IPS-18c (cell line): Measurements from ENCODE around the gene ANKRD23.

Experiments
- H3K4me3 ChIP-seq: 2 replicates; pipeline ENCODE4 v1.7.0; 2013; ENCODE audit warnings: low read depth, mild to moderate bottlenecking, low read length, moderate library complexity; ENCODE audit not compliant: insufficient read depth
- H3K9me3 ChIP-seq: one replicate; pipeline ENCODE4 v1.6.1; 2013; ENCODE audit warnings: mild to moderate bottlenecking, low read length, moderate library complexity; ENCODE audit not compliant: control insufficient read depth, insufficient read depth

ANKRD23 gene

DNA sequence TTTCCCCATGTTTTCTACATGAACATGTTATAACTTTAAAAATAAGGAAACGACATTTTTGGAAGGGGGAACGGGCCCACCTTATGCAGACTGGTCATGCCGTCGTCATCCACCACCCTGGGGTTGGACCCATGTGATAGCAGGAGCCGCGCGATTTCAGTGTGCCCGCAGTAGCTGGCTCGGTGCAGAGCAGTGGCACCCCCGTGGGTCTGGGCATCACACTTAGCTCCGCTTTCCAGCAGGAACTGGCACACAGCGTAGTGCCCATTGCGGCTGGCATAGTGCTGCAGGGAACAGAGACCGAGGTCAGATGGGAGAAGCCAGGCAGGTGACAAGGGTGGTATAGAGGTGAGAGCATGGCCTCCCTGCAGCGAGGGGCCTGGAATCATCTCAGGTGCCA is 9.5 kb upstream of the ANKRD23 start:
- Histone ChIP-seq H3K4me3 (no peak overlapping the region), H3K9me3 (no peaks in the 10 kb centered on the region)

GRCh38 chr2:96852667-96853066 is 8.8 kb upstream of the ANKRD23 start:
- H3K9me3 ChIP-seq = no peaks in the 10 kb centered on the region
- no peak overlapping the region for H3K4me3 ChIP-seq

DNA sequence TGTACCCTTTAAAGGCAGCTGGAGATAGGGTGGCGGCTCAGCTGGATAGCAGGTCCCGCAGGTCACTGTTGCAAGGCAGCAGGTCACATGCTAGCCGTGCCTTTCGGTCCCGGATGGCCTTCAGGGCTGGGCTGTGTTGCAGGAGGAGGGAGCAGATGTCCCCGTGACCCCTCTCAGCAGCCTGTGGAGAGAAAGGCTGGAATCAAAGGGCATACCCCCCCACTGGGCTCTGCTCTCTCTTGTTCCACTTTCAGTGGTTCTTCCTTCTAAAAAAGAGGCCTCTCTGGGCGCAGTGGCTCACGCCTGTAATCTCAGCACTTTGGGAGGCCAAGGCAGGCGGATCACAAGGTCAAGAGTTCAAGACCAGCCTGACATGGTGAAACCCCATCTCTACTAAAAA is 4.4 kb upstream of the ANKRD23 start:
- Histone ChIP-seq H3K4me3 (no peak overlapping the region), H3K9me3 (no peaks in the 10 kb centered on the region)

DNA sequence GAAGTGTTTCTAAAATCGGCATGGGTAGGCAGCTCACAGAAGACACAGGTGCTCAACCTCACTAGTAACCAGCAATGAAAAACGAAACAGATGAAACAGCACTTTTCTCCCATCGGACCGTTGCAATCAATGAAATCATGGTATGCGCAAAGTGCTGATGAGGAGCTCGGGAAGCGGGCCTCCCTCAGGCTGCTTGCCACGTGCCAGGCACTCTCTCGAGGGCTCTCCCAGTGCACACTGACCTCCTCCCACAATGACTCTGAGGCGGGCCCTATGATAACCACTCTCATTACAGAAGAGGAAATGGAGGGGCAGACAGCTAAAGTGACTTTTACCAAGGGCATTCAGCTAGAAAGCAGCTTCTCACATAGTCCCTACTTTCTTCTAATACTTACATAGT is 3.8 kb upstream of the ANKRD23 start:
- no peaks in the 10 kb centered on the region for H3K9me3 ChIP-seq
- no peak overlapping the region for H3K4me3 ChIP-seq

- H3K4me3 ChIP-seq = no peak overlapping the region
- no peaks in the 10 kb centered on the region for H3K9me3 ChIP-seq
These were observed 3.0 kb upstream of the ANKRD23 start for GRCh38 chr2:96846825-96847224.

DNA sequence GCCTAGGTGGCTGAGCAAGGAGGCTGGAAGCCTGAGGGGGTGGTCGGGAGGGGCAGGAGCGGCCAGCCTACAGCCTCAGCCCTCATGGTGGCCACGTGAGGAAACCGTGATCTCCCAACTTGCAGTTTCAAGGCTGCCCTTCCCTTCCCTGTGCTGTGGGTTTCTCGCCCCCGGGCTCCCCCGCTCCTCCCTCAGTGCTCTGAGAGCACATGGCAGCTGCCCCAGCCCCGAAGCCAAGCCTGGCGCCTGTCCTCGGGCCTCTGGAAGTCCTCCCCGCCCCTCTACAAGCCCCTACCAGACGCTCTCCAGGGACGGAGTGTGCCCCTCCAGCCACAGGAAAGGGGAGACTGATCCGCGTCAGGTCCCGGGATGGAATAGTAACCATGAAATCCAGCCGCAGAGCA is 586 bp upstream of the ANKRD23 start:
- no peaks in the 10 kb centered on the region for H3K9me3 ChIP-seq

GRCh38 chr2:96842600-96842999 is 1.2 kb downstream of the ANKRD23 start:
- H3K4me3 ChIP-seq = no peak overlapping the region
- no peaks in the 10 kb centered on the region for H3K9me3 ChIP-seq

More for the DNA sequence above, 586 bp upstream of the ANKRD23 start:
- no peak overlapping the region for H3K4me3 ChIP-seq

GRCh38 chr2:96841701-96842495 is 1.9 kb downstream of the ANKRD23 start:
- H3K4me3 ChIP-seq = no peak overlapping the region
- no peaks in the 10 kb centered on the region for H3K9me3 ChIP-seq

DNA sequence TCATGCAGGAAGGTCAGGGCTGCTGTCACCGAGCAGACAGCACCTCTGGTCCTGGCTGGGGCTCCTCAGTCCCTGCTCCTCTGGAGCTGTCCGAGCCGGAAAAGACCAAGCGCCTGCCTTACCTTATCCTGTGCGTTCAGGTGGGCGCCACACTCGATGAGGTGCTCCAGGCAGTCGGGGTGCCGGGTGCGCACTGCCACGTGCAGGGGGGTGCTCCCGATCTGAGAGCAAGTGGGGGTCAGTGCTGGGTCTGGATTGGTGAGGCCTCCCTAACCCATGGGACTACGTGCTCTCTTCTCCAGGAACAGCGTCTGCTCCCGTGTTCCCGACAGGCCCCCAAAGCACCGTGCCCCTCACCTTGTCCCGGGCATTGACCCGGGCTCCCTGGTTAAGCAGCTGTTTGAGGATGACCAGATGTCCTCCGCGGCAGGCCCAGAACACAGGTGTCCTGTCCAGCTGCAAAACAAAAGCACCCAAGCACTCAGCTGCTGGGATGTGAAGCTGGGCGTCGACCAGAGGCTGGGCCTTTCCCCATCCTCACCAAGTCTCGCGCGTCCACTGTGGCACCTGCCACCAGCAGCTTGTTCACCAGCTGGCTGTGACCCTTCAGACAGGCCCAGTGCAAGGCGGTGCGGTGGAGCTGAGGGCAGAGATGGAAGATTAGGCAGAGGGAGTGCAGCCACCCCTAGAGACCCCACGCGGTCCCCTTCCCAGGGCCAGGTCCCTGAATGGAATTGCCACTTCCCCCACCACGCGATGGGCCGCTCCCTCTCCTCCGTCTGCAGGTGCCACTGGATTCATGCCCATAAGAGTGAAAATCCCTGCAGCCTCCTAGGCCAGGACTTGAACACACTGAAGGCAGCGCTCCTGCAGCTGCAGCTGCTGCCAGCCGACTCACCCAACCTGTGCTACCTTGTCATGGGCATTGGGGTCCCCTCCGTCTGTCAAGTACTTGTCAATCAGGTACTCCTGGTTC is 3.7 kb downstream of the ANKRD23 start:
- no peaks in the 10 kb centered on the region for H3K9me3 ChIP-seq
- H3K4me3 ChIP-seq = no peak overlapping the region

DNA sequence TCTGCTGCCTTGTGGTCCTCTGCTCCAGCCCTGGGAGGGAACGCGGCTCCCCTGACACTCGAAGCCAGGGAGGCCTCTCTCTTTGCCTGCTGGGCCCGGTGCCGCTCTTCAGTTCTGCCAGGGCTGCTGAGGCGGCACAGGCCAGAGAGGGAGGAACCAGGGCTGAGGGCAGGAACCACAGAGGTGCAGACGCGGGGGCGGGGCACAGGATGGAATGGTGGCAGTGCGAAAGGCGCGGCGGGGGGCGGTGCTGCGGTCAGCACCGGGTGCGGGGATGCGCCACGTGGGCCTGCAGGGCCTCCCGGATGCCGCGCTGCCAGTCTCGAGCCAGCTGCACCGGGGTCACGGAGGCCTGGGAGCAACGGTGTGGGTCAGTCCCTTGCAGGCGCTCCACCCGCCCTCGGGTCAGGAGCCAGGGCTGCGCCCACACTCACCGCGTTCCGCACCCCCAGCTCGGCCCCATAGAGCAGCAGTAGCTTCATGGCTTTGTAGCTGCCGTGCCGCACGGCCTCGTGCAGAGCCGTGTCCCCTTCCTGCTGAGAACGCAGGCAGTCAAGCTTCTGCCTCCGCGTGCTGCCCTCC is 4.4 kb downstream of the ANKRD23 start:
- Histone ChIP-seq H3K9me3 (no peaks in the 10 kb centered on the region), H3K4me3 (no peak overlapping the region)

DNA sequence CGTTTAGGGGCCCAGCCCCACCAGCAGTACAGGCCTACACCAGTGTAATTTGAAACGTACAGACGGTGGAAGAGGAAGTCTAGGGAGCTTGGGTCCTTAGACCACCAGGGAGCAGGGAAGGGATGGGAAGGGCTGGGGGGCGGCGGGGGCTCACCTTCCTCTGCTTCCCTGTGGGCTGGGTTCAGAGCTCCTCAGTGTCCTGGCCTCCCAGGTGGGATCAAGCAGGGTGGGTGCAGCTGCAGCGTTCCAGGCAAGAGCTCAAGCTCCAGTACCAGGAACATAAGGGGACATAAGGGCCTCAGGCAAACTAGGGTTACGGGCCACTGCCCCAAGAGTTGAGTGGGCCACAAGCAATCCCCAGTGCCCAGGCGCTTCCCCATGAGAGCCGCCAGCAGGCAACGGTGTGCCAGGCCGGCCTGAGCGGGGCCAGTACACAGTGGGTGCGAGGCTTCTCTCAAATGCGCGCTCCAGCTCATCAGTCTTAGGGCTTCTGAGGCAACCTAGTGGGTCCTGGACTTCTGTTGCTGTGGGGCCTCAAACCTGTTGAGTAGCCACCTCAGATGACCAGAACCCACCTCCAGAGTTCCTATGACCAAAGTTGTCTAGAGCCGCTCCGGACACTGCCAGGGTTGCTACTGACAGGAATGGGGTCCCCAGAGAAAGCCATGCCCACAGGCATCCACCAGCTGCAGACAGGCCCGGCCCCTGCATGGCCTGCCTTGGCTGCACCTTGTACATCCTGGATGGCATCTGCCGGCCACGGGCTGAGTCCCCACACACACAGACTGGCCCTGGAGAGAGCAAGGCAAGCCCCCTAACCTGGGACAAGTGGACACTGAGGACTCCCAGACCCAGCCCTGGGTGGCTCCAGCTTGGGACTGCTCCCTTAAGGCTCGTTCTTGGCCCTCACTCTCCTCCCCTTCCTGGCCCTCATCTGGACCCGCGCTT is 5.2 kb downstream of the ANKRD23 start:
- Histone ChIP-seq H3K9me3 (no peaks in the 10 kb centered on the region), H3K4me3 (no peak overlapping the region)

DNA sequence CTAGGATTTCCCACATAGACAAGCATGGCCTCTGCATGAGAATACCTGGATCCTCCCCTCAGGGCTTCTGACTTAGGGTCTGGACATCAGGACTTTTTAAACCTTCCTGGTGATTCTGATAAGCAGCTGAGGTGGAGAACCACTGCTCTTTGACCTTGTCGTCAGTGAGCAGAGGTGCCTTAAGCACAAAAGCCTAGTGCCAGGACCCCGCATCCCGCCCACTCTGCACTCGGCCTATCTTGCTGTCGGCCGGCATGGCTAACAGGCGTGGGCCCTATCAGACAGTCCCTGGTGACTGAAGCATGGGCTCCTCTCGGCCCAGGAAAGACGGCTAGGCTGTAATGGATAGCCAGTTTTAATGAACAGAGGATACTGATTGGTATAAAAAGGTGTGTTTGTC is 6.2 kb downstream of the ANKRD23 start:
- H3K4me3 ChIP-seq = no peak overlapping the region
- H3K9me3 ChIP-seq = no peaks in the 10 kb centered on the region

DNA sequence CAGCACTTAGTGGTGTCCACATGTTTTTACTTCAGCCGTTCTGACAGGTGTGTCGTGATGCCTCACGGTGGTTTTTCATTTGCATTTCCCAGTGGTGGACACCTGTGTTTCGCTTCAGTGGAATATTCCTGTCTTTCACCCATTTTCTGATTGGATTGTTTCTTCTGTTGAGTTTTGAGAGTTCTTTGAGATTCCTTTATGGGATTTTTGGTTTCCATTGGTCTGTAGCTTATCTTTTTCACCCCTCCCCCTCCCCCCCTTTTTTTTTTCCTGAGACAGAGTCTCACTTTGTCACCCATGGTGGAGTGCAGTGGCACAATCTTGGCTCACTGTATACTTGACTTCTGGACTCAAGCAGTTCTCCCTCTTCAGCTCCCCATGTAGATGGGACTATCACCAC is 8.0 kb downstream of the ANKRD23 start:
- H3K4me3 ChIP-seq = no peak overlapping the region

GRCh38 chr2:96832754-96833507 is 10.9 kb downstream of the ANKRD23 start:
- Histone ChIP-seq H3K4me3 (peak overlapping the region; percentile 28; the same call in 1 of the 2 replicates), H3K9me3 (no peaks in the 10 kb centered on the region)

More for the DNA sequence above, 8.0 kb downstream of the ANKRD23 start:
- no peaks in the 10 kb centered on the region for H3K9me3 ChIP-seq

DNA sequence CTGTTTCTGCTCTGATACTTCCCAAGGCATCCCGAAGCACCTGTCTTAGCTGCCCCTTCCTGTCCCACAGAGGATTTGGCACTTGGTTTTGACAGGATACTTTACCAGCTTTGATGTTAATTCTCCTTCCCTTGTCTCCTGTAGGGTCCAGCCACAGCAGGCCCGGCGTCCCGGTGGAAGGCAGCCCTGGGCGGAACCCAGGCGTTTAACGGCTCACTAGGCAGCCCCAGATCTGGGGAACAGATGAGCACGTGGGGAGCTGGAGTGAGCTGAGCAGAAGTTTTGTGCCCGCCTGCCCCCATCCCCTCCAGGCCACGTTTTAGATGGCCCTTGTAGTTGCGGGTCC is 11.4 kb downstream of the ANKRD23 start:
- Histone ChIP-seq H3K9me3 (no peaks in the 10 kb centered on the region), H3K4me3 (no peak overlapping the region)

DNA sequence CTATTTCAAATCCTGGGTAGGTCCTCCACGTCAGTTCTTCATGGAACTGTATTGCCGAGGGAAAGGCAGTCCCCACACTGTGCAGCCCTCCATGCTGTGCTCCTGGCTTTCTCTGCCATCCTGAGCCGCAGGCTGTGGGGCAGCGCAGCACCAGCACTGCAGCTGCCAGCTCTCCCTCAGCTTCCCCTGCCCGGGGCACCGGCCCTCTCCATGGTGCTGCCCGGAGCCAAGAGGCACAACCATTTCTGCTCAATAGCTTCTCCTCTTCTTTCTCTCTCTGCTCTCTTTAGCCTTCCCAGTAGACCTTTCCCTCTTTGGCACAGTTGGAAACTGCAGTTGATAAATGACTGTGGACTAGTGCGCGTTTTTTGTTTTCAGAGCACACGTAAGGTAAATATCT is 12.1 kb downstream of the ANKRD23 start:
- H3K4me3 ChIP-seq = no peak overlapping the region
- no peaks in the 10 kb centered on the region for H3K9me3 ChIP-seq
